Measurements from ENCODE around the gene TPSD1. TPM values are rescaled to one million over a fixed set of nuclear protein-coding genes. Genes with fewer than 3 reads are reported as not detected.

TPSD1 gene
- total and polyA plus RNA-seq, 9 of the 15 experiments (the other 6 are each of a cell fraction or from before 2014, with no cell fraction given): not detected

DNA sequence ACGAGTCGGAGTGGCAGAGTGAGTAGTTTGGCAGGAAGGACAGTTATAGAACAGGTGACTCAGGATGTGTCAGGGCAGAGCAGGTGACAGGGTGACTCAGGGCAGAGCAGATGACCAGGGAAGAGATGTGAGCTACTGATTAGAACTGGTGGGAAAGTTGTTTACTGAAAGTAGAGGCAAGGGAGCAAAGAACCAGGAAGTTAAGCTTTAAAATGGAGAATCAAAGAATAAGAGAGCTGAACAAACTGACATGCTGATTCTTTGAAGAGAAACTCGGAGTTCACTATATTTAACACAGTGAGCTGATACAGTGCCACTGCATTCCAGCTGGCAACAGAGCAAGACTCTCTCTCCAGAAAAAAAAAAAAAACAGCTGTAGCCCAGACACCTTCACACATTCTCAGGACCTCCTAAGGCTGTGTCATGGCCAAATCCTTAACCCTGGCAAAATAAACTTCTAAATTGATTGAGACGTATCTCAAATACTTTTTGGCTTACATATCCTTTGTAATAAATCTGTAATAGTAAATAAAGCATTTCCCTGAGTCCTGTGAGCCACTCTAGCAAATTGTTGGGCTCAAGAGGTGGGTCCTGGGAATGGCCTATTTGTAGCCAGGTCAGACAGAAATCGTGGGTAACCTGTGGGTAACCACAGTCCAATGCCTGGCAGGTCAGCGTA is 41.3 kb downstream of the TPSD1 start (continued):
- TF ChIP-seq, protein P1, sequence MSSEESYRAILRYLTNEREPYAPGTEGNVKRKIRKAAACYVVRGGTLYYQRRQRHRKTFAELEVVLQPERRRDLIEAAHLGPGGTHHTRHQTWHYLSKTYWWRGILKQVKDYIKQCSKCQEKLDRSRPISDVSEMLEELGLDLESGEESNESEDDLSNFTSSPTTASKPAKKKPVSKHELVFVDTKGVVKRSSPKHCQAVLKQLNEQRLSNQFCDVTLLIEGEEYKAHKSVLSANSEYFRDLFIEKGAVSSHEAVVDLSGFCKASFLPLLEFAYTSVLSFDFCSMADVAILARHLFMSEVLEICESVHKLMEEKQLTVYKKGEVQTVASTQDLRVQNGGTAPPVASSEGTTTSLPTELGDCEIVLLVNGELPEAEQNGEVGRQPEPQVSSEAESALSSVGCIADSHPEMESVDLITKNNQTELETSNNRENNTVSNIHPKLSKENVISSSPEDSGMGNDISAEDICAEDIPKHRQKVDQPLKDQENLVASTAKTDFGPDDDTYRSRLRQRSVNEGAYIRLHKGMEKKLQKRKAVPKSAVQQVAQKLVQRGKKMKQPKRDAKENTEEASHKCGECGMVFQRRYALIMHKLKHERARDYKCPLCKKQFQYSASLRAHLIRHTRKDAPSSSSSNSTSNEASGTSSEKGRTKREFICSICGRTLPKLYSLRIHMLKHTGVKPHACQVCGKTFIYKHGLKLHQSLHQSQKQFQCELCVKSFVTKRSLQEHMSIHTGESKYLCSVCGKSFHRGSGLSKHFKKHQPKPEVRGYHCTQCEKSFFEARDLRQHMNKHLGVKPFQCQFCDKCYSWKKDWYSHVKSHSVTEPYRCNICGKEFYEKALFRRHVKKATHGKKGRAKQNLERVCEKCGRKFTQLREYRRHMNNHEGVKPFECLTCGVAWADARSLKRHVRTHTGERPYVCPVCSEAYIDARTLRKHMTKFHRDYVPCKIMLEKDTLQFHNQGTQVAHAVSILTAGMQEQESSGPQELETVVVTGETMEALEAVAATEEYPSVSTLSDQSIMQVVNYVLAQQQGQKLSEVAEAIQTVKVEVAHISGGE (CRISPR knock-in tag; IDR thresholded peaks at IDR 0.05): peak in 1 of 3 experiments; percentile 38; a peak in 1 of 6 replicates
- TF ChIP-seq GTF2E2 (tag; IDR thresholded peaks at IDR 0.05): peak; percentile 35; the same call in 1 of the 2 replicates
- TF ChIP-seq, protein P2, sequence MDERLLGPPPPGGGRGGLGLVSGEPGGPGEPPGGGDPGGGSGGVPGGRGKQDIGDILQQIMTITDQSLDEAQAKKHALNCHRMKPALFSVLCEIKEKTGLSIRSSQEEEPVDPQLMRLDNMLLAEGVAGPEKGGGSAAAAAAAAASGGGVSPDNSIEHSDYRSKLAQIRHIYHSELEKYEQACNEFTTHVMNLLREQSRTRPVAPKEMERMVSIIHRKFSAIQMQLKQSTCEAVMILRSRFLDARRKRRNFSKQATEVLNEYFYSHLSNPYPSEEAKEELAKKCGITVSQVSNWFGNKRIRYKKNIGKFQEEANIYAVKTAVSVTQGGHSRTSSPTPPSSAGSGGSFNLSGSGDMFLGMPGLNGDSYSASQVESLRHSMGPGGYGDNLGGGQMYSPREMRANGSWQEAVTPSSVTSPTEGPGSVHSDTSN (CRISPR knock-in tag; IDR thresholded peaks at IDR 0.05; ENCODE audit: low read depth): no peak
- TF ChIP-seq, protein P2 (tag; conservative IDR thresholded peaks at IDR 0.05; ENCODE audit: low read depth): 0 out of 2 replicates have a peak, but pooled peaks have one; percentile 15
- TF ChIP-seq TAF7 (tag; IDR thresholded peaks at IDR 0.05): no peak
- peak; percentile 90 for TF ChIP-seq ARID1B (IDR thresholded peaks at IDR 0.05)
- peak; percentile 93 to 98 for TF ChIP-seq FOXK2 (conservative IDR thresholded peaks at IDR 0.05 in 1 of 2, IDR thresholded peaks at IDR 0.05 in 1 of 2; ENCODE audit: low read depth in 2 of 2)
- no peak for TF ChIP-seq TAF9B (IDR thresholded peaks at IDR 0.05; ENCODE audit: partially characterized antibody)
- TF ChIP-seq BACH1 (tag; IDR thresholded peaks at IDR 0.05): peak; percentile 67; the same call in 1 of the 2 replicates
- TF ChIP-seq, protein P3, sequence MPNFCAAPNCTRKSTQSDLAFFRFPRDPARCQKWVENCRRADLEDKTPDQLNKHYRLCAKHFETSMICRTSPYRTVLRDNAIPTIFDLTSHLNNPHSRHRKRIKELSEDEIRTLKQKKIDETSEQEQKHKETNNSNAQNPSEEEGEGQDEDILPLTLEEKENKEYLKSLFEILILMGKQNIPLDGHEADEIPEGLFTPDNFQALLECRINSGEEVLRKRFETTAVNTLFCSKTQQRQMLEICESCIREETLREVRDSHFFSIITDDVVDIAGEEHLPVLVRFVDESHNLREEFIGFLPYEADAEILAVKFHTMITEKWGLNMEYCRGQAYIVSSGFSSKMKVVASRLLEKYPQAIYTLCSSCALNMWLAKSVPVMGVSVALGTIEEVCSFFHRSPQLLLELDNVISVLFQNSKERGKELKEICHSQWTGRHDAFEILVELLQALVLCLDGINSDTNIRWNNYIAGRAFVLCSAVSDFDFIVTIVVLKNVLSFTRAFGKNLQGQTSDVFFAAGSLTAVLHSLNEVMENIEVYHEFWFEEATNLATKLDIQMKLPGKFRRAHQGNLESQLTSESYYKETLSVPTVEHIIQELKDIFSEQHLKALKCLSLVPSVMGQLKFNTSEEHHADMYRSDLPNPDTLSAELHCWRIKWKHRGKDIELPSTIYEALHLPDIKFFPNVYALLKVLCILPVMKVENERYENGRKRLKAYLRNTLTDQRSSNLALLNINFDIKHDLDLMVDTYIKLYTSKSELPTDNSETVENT (CRISPR knock-in tag; IDR thresholded peaks at IDR 0.05): no peak
- 0 out of 2 replicates have a peak, but pooled peaks have one; percentile 3 for TF ChIP-seq CREM (IDR thresholded peaks at IDR 0.05; ENCODE audit: low read depth)
- no peak for TF ChIP-seq NELFE (IDR thresholded peaks at IDR 0.05; ENCODE audit: insufficient read depth, insufficient read length)
- TF ChIP-seq FOSL1 (tag; conservative IDR thresholded peaks at IDR 0.05): peak; percentile 99
- peak; percentile 56; the same call in 1 of the 2 replicates for TF ChIP-seq HDAC2 (IDR thresholded peaks at IDR 0.05)
- peak; percentile 96 for TF ChIP-seq SMARCE1 (IDR thresholded peaks at IDR 0.05)
- peak; percentile 64 for TF ChIP-seq GATA2 (CRISPR knock-in tag; IDR thresholded peaks at IDR 0.05)
- TF ChIP-seq TAL1 (IDR thresholded peaks at IDR 0.05): 0 out of 2 replicates have a peak, but pooled peaks have one; percentile 8
- no peak for TF ChIP-seq NR4A1 (CRISPR knock-in tag; IDR thresholded peaks at IDR 0.05)
- 0 out of 2 replicates have a peak, but pooled peaks have one; percentile 7 for TF ChIP-seq NR4A1 (tag; IDR thresholded peaks at IDR 0.05)
- no peak for TF ChIP-seq ZNF24 (IDR thresholded peaks at IDR 0.05)
- TF ChIP-seq ZNF41 (CRISPR knock-in tag; conservative IDR thresholded peaks at IDR 0.05): 0 out of 2 replicates have a peak, but pooled peaks have one; percentile 3
